Caco-2 (cell line): ENCODE data around the gene ABCA5. TPM values are rescaled to one million over a fixed set of nuclear protein-coding genes. Genes with fewer than 3 reads are reported as not detected.

Experiments
- BruUV-seq: library from RNA; stranded (reverse); fragments of 400-500 nt; replicated peaks from 2 replicates; lab custom pipeline; 2021; lab: Mats Ljungman, UMichigan
- CTCF ChIA-PET: fragments of 300-600 bp; sonication (Branson Sonifier 250); formaldehyde crosslinking; loops from one replicate; lab custom pipeline; 2022; ENCODE audit warnings: antibody characterized with exemption; lab: Charles Lee
- POLR2A ChIA-PET: fragments of 300-600 bp; sonication (Branson Sonifier 250); formaldehyde crosslinking; loops from one replicate; lab custom pipeline; 2022; ENCODE audit warnings: antibody characterized with exemption; lab: Charles Lee
- DNase-seq, 2 experiments: peaks; one replicate each; pipeline versions ENCODE4 v3.0.0 to v3.0.0-alpha.2; 2020 to 2022
- H3K27me3 ChIP-seq: replicated peaks from 2 replicates; pipeline ENCODE4 v1.6.0; 2011; ENCODE audit warnings: low read length; ENCODE audit not compliant: control insufficient read depth, insufficient read depth
- H3K36me3 ChIP-seq: 2 replicates; pipeline ENCODE4 v1.5.1; 2011; ENCODE audit warnings: low read length; ENCODE audit not compliant: control insufficient read depth, insufficient read depth
- H3K4me1 ChIP-seq: fragments of 250-450 bp; sonication (Bioruptor Pico); 2 replicates; pipeline ENCODE4 v1.5.1; 2020; ENCODE audit warnings: mild to moderate bottlenecking
- H3K4me3 ChIP-seq: 2 replicates; pipeline ENCODE4 v1.5.1; 2011; ENCODE audit warnings: low read depth, mild to moderate bottlenecking, control low read depth, low read length
- H3K9me3 ChIP-seq: fragments of 250-450 bp; sonication (Bioruptor Pico); 2 replicates; pipeline ENCODE4 v1.5.1; 2020; ENCODE audit warnings: mild to moderate bottlenecking, moderate library complexity
- H3K27ac Mint-ChIP-seq: one replicate; pipeline ENCODE4 v1.8.0; 2022; ENCODE audit warnings: mixed read lengths; ENCODE audit not compliant: unreplicated experiment
- H3K27me3 Mint-ChIP-seq: one replicate; pipeline ENCODE4 v1.8.0; 2022; ENCODE audit warnings: mixed read lengths; ENCODE audit not compliant: insufficient read depth, unreplicated experiment
- H3K36me3 Mint-ChIP-seq: one replicate; pipeline ENCODE4 v1.8.0; 2022; ENCODE audit warnings: mild to moderate bottlenecking, mixed read lengths; ENCODE audit not compliant: insufficient read depth, unreplicated experiment
- H3K4me1 Mint-ChIP-seq: one replicate; pipeline ENCODE4 v1.8.0; 2022; ENCODE audit warnings: low read depth, mixed read lengths; ENCODE audit not compliant: unreplicated experiment
- H3K4me3 Mint-ChIP-seq: one replicate; pipeline ENCODE4 v1.8.0; 2022; ENCODE audit warnings: mild to moderate bottlenecking, moderate library complexity, mixed read lengths; ENCODE audit not compliant: unreplicated experiment
- H3K9me3 Mint-ChIP-seq: one replicate; pipeline ENCODE4 v1.8.0; 2022; ENCODE audit warnings: mixed read lengths; ENCODE audit not compliant: unreplicated experiment
- CTCF ChIP-seq, 2 experiments: fragments of 200-600 bp in 1 of 2; IDR thresholded peaks; 1 replicate in 1 of 2; 2 replicates in 1 of 2; pipeline versions ENCODE4 v1.5.1 to v1.8.0; 2011 to 2022; ENCODE audit warnings: antibody characterized with exemption in 1 of 2, control low read depth in 1 of 2, inconsistent platforms in 1 of 2, low read depth in 1 of 2, low read length in 1 of 2, mild to moderate bottlenecking in 1 of 2, moderate library complexity in 1 of 2; ENCODE audit not compliant: insufficient read depth in 1 of 2, severe bottlenecking in 1 of 2, unreplicated experiment in 1 of 2
- intact Hi-C: fragments of 100-400 bp; cut with micrococcal nuclease; formaldehyde crosslinking; loops from one replicate; pipeline ENCODE4 v1.10.0; 2022; ENCODE audit not compliant: unreplicated experiment
- total RNA-seq: library from RNA; stranded (reverse); gene quantifications from 2 replicates; pipeline ENCODE4 v1.2.3, GENCODE V29; 2022

The ABCA5 gene
- total RNA-seq, 1 experiment from 2014 or later: 11.0 TPM

GRCh38 chr17:69230939-69231338 lies 96.0 kb downstream of the ABCA5 start:
- intact Hi-C loops: no loop called here
- no peaks in the 10 kb centered on the region for H3K36me3 ChIP-seq
- DNase-seq: no peak
- TF ChIP-seq CTCF (IDR thresholded peaks at IDR 0.05; ENCODE audit: insufficient read depth in 1 of 2, low read depth in 1 of 2, low read length in 1 of 2, severe bottlenecking in 1 of 2, unreplicated experiment in 1 of 2): no peak
- H3K36me3 Mint-ChIP-seq: no peaks in the 10 kb centered on the region
- no peaks in the 10 kb centered on the region for H3K27me3 Mint-ChIP-seq
- CTCF ChIA-PET: no interaction called here
- H3K4me1 ChIP-seq: peaks cover 8% of the 10 kb centered on the region
- no peaks in the 10 kb centered on the region for H3K27me3 ChIP-seq
- H3K9me3 Mint-ChIP-seq: peaks cover 34% of the 10 kb centered on the region
- peaks cover 6% of the 10 kb centered on the region; the same call in 1 of the 2 replicates for H3K9me3 ChIP-seq
- H3K27ac Mint-ChIP-seq: no peak overlapping the region
- no peak overlapping the region for H3K4me3 ChIP-seq
- POLR2A ChIA-PET: no interaction called here
- no peak overlapping the region for H3K4me3 Mint-ChIP-seq
- H3K4me1 Mint-ChIP-seq: peaks cover 6% of the 10 kb centered on the region
- BruUV-seq: no TSS peak

GRCh38 chr17:69228576-69228975 lies 98.4 kb downstream of the ABCA5 start, which contains the start of gene ABCA10:
TSS of gene ABCA10 (minus strand) at chr17:69228824. CDS start at chr17:69225358, 3,466 bp downstream.
- Histone ChIP-seq H3K4me3 (no peak within 1 kb of the TSS), H3K4me1 (0 out of 2 replicates have a peak, but pooled peaks cover 3% of the 10 kb centered on the region), H3K27me3 (no peaks in the 10 kb centered on the region), H3K36me3 (no peaks in the 10 kb centered on the region), H3K9me3 (peaks cover 6% of the 10 kb centered on the region; the same call in 1 of the 2 replicates)
- no peak within 1 kb of the TSS for H3K27ac Mint-ChIP-seq
- H3K27me3 Mint-ChIP-seq: no peaks in the 10 kb centered on the region
- POLR2A ChIA-PET: no interaction called here
- H3K4me3 Mint-ChIP-seq: no peak within 1 kb of the TSS
- DNase-seq: no peak
- no peaks in the 10 kb centered on the region for H3K4me1 Mint-ChIP-seq
- no peaks in the 10 kb centered on the region for H3K36me3 Mint-ChIP-seq
- BruUV-seq: no TSS peak
- no peak for TF ChIP-seq CTCF (IDR thresholded peaks at IDR 0.05; ENCODE audit: insufficient read depth in 1 of 2, low read depth in 1 of 2, low read length in 1 of 2, severe bottlenecking in 1 of 2, unreplicated experiment in 1 of 2)
- intact Hi-C loops: no loop called here
- H3K9me3 Mint-ChIP-seq: peaks cover 33% of the 10 kb centered on the region
- CTCF ChIA-PET: no interaction called here

- POLR2A ChIA-PET: no interaction called here
- intact Hi-C loops: no loop called here
- Histone ChIP-seq H3K4me1 (0 out of 2 replicates have a peak, but pooled peaks cover 3% of the 10 kb centered on the region), H3K27me3 (no peaks in the 10 kb centered on the region), H3K36me3 (no peaks in the 10 kb centered on the region), H3K4me3 (no peak overlapping the region), H3K9me3 (peaks cover 5% of the 10 kb centered on the region; the same call in 1 of the 2 replicates)
- Mint-ChIP-seq H3K4me1 (no peaks in the 10 kb centered on the region), H3K27me3 (no peaks in the 10 kb centered on the region), H3K36me3 (no peaks in the 10 kb centered on the region), H3K9me3 (peaks cover 28% of the 10 kb centered on the region), H3K27ac (no peak overlapping the region), H3K4me3 (no peak overlapping the region)
- no peak for DNase-seq
- BruUV-seq: no TSS peak
- CTCF ChIA-PET: no interaction called here
- no peak for TF ChIP-seq CTCF (IDR thresholded peaks at IDR 0.05; ENCODE audit: insufficient read depth in 1 of 2, low read depth in 1 of 2, low read length in 1 of 2, severe bottlenecking in 1 of 2, unreplicated experiment in 1 of 2)
Measured at GRCh38 chr17:69228018-69228417, 98.9 kb downstream of the ABCA5 start.
